HG02884 (cell line): ENCODE results near the gene FLNB.

Source experiments
- ATAC-seq: cut with Tn5 transposase; IDR thresholded peaks from one replicate; pipeline ENCODE4 v1.9.1; 2021; ENCODE audit warnings: mild to moderate bottlenecking, moderate library complexity; ENCODE audit not compliant: unreplicated experiment

The FLNB gene

GRCh38 chr3:58009026-58009748, 965 bp downstream of the FLNB start:
- ATAC-seq, result no peak

- no peak for ATAC-seq
Measured at GRCh38 chr3:58009749-58010535, 1.7 kb downstream of the FLNB start.

- no peak for ATAC-seq
Measured at GRCh38 chr3:58010562-58010961, 2.3 kb downstream of the FLNB start.

GRCh38 chr3:58011580-58011979, 3.4 kb downstream of the FLNB start:
- ATAC-seq, result no peak

- no peak for ATAC-seq
Measured at GRCh38 chr3:58012302-58012701, 4.1 kb downstream of the FLNB start.

- ATAC-seq, result no peak
Measured at GRCh38 chr3:58013099-58013498, 4.9 kb downstream of the FLNB start.

- ATAC-seq, result no peak
Measured at GRCh38 chr3:58013973-58014649, 5.9 kb downstream of the FLNB start.

- ATAC-seq, result no peak
Measured at GRCh38 chr3:58015520-58015915, 7.3 kb downstream of the FLNB start.

GRCh38 chr3:58016710-58017109, 8.5 kb downstream of the FLNB start:
- ATAC-seq, result no peak

- no peak for ATAC-seq
Measured at GRCh38 chr3:58018892-58019742, 10.9 kb downstream of the FLNB start.

- ATAC-seq, result no peak
Measured at GRCh38 chr3:58020783-58021071, 12.5 kb downstream of the FLNB start.

- no peak for ATAC-seq
Measured at GRCh38 chr3:58021072-58021959, 13.1 kb downstream of the FLNB start.

GRCh38 chr3:58021962-58022361, 13.7 kb downstream of the FLNB start:
- no peak for ATAC-seq

- no peak for ATAC-seq
Measured at GRCh38 chr3:58022490-58022889, 14.3 kb downstream of the FLNB start.

- ATAC-seq, result no peak
Measured at GRCh38 chr3:58023531-58023930, 15.3 kb downstream of the FLNB start.

GRCh38 chr3:58025406-58025805, 17.2 kb downstream of the FLNB start:
- no peak for ATAC-seq

- no peak for ATAC-seq
Measured at GRCh38 chr3:58025837-58026569, 17.8 kb downstream of the FLNB start.

GRCh38 chr3:58026598-58026997, 18.4 kb downstream of the FLNB start:
- no peak for ATAC-seq

- ATAC-seq, result no peak
Measured at GRCh38 chr3:58027704-58028317, 19.6 kb downstream of the FLNB start.
